SK-MEL-5 (cell line): Measurements from ENCODE around the gene PFDN2. TPM values are rescaled to one million over a fixed set of nuclear protein-coding genes. Genes with fewer than 3 reads are reported as not detected.
A peak's percentile ranks its signal among the peaks of the same experiment; 100 is the strongest.

Source experiments
- DNase-seq: peaks from one replicate; pipeline ENCODE4 v3.0.0-alpha.2; 2016; ENCODE audit warnings: low read depth, low spot score
- in situ Hi-C: cut with HindIII; loops from 2 replicates; pipeline ENCODE4 v1.10.0; 2016; ENCODE audit warnings: low sequenced_read_pairs, high pct_unique_total_duplicates, low pct_unique_long_range_greater_than_20kb
- total RNA-seq: library from RNA; depleted of rRNA; stranded (reverse); fragments of >200 nt; shearing (Covaris generic); gene quantifications from 2 replicates; pipeline ENCODE4 v1.2.3, GENCODE V29; 2014

Gene PFDN2
- total RNA-seq, 1 experiment from 2014 or later, result 84.1 TPM

DNA sequence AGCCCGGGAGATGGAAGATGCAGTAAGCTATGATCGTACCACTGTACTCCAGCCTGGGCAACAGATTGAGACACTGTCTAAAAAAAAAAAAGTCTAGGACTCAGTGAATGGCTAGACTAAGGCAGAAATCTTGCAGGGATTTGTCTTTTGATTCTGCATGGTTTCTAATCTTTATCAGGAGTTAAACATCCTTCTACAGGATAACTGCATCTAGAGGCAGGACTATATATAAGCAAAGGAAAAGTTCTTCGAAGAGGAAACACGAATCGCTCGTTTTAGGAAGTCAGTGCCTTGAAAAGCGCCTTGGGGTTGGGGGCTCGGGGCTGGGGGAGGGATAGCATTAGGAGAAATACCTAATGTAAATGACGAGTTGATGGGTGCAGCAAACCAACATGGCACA, 35.3 kb upstream of the PFDN2 start:
- in situ Hi-C loops, result no loop called here
- no peak for DNase-seq

- in situ Hi-C loops, result no loop called here
These were observed 28.0 kb upstream of the PFDN2 start for GRCh38 chr1:161145832-161146231.

DNA sequence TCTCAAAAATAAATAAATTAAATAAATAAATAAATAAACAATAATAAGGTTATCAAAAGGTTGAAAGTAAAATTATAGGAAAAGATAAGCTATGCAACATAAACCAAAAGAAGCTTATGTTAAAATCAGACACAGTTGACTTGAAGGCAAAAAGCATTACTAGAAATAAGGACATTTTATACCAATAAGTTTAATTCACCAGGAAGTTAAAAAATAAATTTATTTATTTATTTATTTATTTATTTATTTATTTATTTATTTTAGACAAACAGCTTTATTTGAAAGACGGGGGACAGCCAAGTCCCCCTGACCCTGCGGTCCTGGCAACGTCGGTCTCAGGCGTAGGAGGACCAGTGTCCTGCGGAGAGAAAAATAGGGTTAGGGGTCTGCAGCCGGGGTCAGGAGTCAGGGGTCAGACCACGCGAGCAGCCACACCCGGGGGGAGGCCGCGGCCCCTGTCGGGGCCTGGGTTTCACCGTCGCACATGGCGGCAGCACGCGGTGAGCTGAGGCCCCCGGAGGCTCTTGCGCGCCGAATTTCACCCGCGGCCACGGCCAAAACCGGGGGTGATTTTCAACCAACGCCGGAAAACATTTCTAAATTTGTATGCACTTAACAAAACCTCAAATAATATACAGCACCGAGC, 23.0 kb upstream of the PFDN2 start:
- in situ Hi-C loops, result no loop called here

More at GRCh38 chr1:161145832-161146231, 28.0 kb upstream of the PFDN2 start:
- no peak for DNase-seq

GRCh38 chr1:161139766-161140165, 21.9 kb upstream of the PFDN2 start:
- peak; percentile 63 for DNase-seq
- in situ Hi-C loops, result no loop called here

More for the DNA sequence above, 23.0 kb upstream of the PFDN2 start:
- DNase-seq, result no peak

- no peak for DNase-seq
- in situ Hi-C loops, result no loop called here
These were observed 20.6 kb upstream of the PFDN2 start for GRCh38 chr1:161138431-161138830.

- in situ Hi-C loops, result no loop called here
- DNase-seq, result no peak
These were observed 20.0 kb upstream of the PFDN2 start for GRCh38 chr1:161137881-161138280.

GRCh38 chr1:161133220-161133740, 15.4 kb upstream of the PFDN2 start:
- in situ Hi-C loops, result no loop called here
- no peak for DNase-seq

GRCh38 chr1:161132410-161133219, 14.8 kb upstream of the PFDN2 start, which contains the start of gene DEDD:
TSS of gene DEDD (minus strand) at chr1:161132667. CDS start at chr1:161124462, 8,205 bp downstream.
- in situ Hi-C loops, result no loop called here
- peak; percentile 97 for DNase-seq

DNA sequence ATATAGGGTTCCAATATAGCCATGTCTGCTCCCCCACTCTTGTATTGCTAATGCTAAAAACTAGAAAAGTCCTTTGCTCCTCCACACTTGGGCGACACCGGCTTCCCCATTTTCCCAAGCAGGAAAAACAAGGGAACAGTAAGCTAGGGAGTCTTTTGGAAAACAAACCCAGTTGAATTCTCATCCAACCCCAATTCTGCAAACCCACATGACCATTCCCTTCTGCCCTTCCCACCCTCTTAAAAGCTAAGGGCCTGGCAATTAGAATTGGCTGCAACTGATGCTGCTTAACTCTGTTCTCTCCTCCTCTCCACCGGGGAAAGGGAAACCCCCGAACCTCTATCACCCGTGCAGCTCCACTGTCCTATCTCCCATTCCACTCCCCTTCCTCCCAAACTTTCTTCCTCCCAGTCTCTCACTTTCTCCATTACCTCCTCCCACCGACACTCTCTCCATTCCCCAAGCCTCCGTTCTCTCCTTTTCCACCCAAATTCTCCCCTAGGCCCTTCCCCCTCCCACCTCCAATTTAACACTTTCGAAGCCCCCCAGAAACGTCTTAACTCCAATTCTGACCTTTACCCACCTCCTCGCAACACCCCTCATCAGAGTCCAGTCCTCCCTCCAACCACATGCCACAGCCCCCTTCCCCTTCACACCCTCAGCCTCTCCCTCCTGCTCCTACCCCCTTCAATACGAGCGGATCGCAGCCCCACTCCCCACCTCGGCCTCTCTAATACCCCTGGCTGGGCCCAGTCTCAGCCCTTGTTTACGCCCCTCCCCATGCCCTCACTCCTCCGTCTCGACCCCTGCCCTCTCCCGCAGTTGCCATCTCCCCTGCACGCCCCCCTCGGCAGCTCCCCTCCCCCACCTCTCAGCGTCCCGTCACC, 13.9 kb upstream of the PFDN2 start:
- DNase-seq, result no peak
- in situ Hi-C loops, result no loop called here

DNA sequence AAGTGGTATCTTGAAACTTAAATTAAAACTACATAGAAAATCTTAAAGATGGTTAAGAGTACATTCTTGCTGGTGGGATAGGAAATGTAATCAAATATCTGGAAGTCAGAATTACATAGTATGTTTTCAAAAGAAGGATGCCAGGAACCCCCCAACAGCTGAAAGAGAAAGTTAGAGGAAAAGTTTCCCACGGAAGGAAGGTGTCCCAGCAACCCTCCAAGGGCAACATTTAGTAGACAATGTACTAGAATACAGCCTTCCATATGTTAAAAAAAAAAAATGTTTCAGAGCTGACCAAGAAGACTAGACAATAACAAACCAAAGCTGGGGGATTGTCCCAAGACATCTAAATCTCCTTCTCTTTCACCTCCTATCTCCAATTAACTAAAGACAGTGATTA, 12.4 kb upstream of the PFDN2 start:
- in situ Hi-C loops, result no loop called here

GRCh38 chr1:161128591-161129420, 11.0 kb upstream of the PFDN2 start:
- DNase-seq, result no peak
- in situ Hi-C loops, result no loop called here

More for the DNA sequence above, 12.4 kb upstream of the PFDN2 start:
- DNase-seq, result no peak

DNA sequence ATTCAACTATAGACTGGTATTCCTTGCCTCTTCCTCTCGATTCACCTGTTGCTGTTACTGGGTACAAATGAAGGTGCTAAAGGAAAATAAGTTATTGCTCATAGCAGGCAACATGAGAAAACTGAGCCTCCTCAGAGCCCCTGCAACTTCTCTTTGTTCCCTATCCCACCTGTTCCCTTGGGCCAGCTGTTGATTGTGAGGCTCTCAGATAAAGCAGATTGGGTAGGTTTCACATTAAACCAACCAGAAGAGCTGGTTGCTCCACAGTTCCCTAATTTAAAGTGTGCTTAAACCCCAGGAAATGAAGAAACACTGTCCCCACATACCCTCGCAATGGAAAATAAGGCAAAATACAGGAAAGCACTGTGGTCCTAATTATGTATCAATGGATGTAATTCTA, 9.8 kb upstream of the PFDN2 start:
- in situ Hi-C loops, result no loop called here
- DNase-seq, result no peak

GRCh38 chr1:161122967-161123366, 5.1 kb upstream of the PFDN2 start:
- in situ Hi-C loops, result no loop called here
- DNase-seq, result no peak

GRCh38 chr1:161121834-161122233, 4.0 kb upstream of the PFDN2 start:
- no peak for DNase-seq
- in situ Hi-C loops, result no loop called here

DNA sequence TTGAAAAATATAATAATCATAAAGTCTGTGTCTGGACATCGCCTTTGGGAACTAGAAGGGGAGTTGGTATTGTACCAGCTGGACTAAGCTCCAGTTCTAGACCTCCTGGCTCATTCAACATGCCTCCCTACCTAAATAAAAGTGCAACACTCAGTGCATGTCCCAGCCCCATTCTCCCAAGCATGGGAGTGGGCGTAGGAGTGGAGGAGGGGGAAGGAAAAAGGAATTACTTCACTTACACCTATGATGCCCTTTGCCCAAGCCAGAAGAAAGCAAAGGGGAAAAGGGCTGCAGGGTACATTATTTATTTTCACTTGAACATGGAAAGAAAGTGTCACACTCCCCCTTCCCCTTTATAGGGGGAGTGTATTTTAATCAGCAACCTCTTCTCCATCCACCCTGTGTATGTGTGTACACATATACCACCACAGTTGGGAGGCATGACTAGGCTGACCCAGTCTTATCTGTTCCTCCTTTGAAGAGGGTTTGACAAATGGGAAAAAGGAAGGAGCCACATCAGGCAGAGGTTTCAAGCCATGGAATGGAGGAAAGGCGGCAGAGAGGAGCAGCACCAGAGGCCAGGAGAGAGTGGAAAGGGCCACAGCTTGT, 3.3 kb upstream of the PFDN2 start:
- DNase-seq, result no peak
- in situ Hi-C loops, result no loop called here

GRCh38 chr1:161119092-161119903, 1.5 kb upstream of the PFDN2 start:
- in situ Hi-C loops, result no loop called here
- peak; percentile 90 for DNase-seq
